ENCODE measurements around the gene TENM3. TPM values are rescaled to one million over a fixed set of nuclear protein-coding genes. Genes with fewer than 3 reads are reported as not detected.

The TENM3 gene
- total and polyA plus RNA-seq, 2 of the 8 experiments (the other 6 are each of a cell fraction or from before 2014, with no cell fraction given): 36.9 to 69.3 TPM

DNA sequence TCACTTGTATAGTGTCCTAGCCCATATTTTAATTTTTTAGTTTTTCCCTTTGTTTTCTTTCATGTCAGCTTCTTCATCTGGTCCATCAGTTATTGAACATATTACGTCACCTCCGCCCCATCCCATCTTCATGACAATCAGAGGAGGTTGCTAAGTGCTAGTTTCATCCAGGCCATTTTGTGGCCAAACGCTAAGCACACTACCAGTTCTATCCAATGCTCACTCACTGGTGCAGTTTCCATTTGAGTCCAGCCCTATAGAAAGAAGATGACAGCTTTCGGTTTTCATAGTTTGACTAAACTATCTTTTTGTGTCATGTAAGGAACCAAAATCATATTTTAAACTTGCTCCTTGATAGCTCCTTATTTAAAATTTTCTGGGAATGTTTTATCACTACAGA is 304.2 kb downstream of the TENM3 start (continued):
- TF ChIP-seq CTCF (IDR thresholded peaks at IDR 0.05; ENCODE audit: control extremely low read depth in 1 of 3, insufficient read depth in 1 of 3, low read depth in 1 of 3, low read length in 3 of 3) (no peak), TAF1 (IDR thresholded peaks at IDR 0.05; ENCODE audit: low read depth, low read length) (no peak), FOSL1 (IDR thresholded peaks at IDR 0.05; ENCODE audit: insufficient read depth, low read depth, low read length) (no peak), RAD21 (IDR thresholded peaks at IDR 0.05 in 1 of 2, conservative IDR thresholded peaks at IDR 0.05 in 1 of 2; ENCODE audit: low read depth in 2 of 2, low read length in 2 of 2) (no peak), NANOG (IDR thresholded peaks at IDR 0.05; ENCODE audit: insufficient read depth, low read depth, low read length, poor library complexity, severe bottlenecking) (no peak)
